GM12878 (cell line): ENCODE measurements around the gene BRME1. TPM values are rescaled to one million over a fixed set of nuclear protein-coding genes. Genes with fewer than 3 reads are reported as not detected.
A peak's percentile ranks its signal among the peaks of the same experiment; 100 is the strongest.

ENCODE experiments used
- BACH1 ChIP-seq: fragments of 450-650 bp; IDR thresholded peaks from 2 replicates; pipeline ENCODE4 v1.6.1; 2017; ENCODE audit warnings: mild to moderate bottlenecking, borderline replicate concordance
- BCL3 ChIP-seq: IDR thresholded peaks from 2 replicates; pipeline ENCODE4 v1.6.1; 2011; ENCODE audit warnings: borderline replicate concordance, low read depth, mild to moderate bottlenecking, moderate library complexity, low read length; ENCODE audit not compliant: insufficient read depth, poor library complexity, severe bottlenecking
- BRCA1 ChIP-seq: IDR thresholded peaks from 2 replicates; pipeline ENCODE4 v1.6.1; 2011; ENCODE audit warnings: low read depth, low read length, improper control_type of control experiment
- CBX3 ChIP-seq: fragments of 200-600 bp; sonication (generic); IDR thresholded peaks from 2 replicates; pipeline ENCODE4 v1.6.1; 2016; ENCODE audit warnings: low read depth, borderline replicate concordance
- ETV6 ChIP-seq, 2 experiments: fragments of 450-650 bp in 1 of 2; IDR thresholded peaks in 1 of 2; conservative IDR thresholded peaks in 1 of 2; 2 replicates each; pipeline ENCODE4 v1.6.1; 2014; ENCODE audit warnings: antibody characterized with exemption in 1 of 2, borderline replicate concordance in 1 of 2, low read depth in 1 of 2, mild to moderate bottlenecking in 1 of 2, moderate library complexity in 1 of 2
- EZH2 ChIP-seq: IDR thresholded peaks from 2 replicates; pipeline ENCODE4 v1.6.1; 2012; ENCODE audit warnings: low read depth, mild to moderate bottlenecking, control low read depth, inconsistent platforms, low read length, borderline replicate concordance; ENCODE audit not compliant: control insufficient read depth
- LARP7 ChIP-seq: fragments of 450-650 bp; IDR thresholded peaks from 2 replicates; pipeline ENCODE4 v1.6.1; 2017; ENCODE audit warnings: mild to moderate bottlenecking
- MLLT1 ChIP-seq: fragments of 450-650 bp; IDR thresholded peaks from 2 replicates; pipeline ENCODE4 v1.6.1; 2016; ENCODE audit warnings: mild to moderate bottlenecking
- MTA2 ChIP-seq: fragments of 450-650 bp; IDR thresholded peaks from 2 replicates; pipeline ENCODE4 v1.6.1; 2016; ENCODE audit warnings: low read depth, mild to moderate bottlenecking, moderate library complexity
- POLR2AphosphoS2 ChIP-seq: IDR thresholded peaks from 2 replicates; pipeline ENCODE4 v1.6.1; 2011; ENCODE audit warnings: low read depth, mild to moderate bottlenecking, low read length, improper control_type of control experiment, moderate library complexity
- RAD21 ChIP-seq: IDR thresholded peaks from 2 replicates; pipeline ENCODE4 v1.6.1; 2011; ENCODE audit warnings: mild to moderate bottlenecking, low read depth, low read length, moderate library complexity; ENCODE audit not compliant: insufficient read depth
- RFX5 ChIP-seq: IDR thresholded peaks from 2 replicates; pipeline ENCODE4 v1.6.1; 2011; ENCODE audit warnings: low read depth, low read length, improper control_type of control experiment
- SP1 ChIP-seq: IDR thresholded peaks from one replicate; pipeline ENCODE4 v1.6.1; 2011; ENCODE audit warnings: low read depth, low read length
- SREBF2 ChIP-seq: IDR thresholded peaks from 2 replicates; pipeline ENCODE4 v1.6.1; 2012; ENCODE audit warnings: mild to moderate bottlenecking, low read length
- TCF3 ChIP-seq: IDR thresholded peaks from 2 replicates; pipeline ENCODE4 v1.6.1; 2012; ENCODE audit warnings: low read depth, mild to moderate bottlenecking, low read length, borderline replicate concordance; ENCODE audit not compliant: insufficient read depth
- ZNF217 ChIP-seq: fragments of 450-650 bp; IDR thresholded peaks from 2 replicates; pipeline ENCODE4 v1.6.1; 2017; ENCODE audit warnings: antibody characterized with exemption, mild to moderate bottlenecking
- ZNF24 ChIP-seq: fragments of 450-650 bp; IDR thresholded peaks from 2 replicates; pipeline ENCODE4 v1.6.1; 2017; ENCODE audit warnings: antibody characterized with exemption, mild to moderate bottlenecking
- polyA plus RNA-seq, 11 experiments: library from polyadenylated mRNA; depleted of rRNA in 4 of 11; unstranded in 6 of 11; stranded (reverse) in 5 of 11; fragments of >200 nt; fragmentation: Nextera tagmentation in 4 of 11; fragmentation: Illumina TruSeq in 1 of 11; extraction: Ambion mirVana in 4 of 11; extraction: Trizol in 1 of 11; gene quantifications; 1 replicate in 1 of 11; 2 replicates in 10 of 11; pipeline versions ENCODE4 v1.2.1 to v1.2.3, GENCODE V29; 2011 to 2016; ENCODE audit warnings: inconsistent platforms in 2 of 11, missing spikeins in 2 of 11, low read depth in 1 of 11
- total RNA-seq, 4 experiments: library from RNA; depleted of rRNA in 3 of 4; stranded (reverse); fragments of >200 nt in 3 of 4; fragmentation: Illumina TruSeq in 1 of 4; extraction: Trizol in 1 of 4; gene quantifications; 2 replicates each; pipeline versions ENCODE4 v1.2.1 to v1.2.3, GENCODE V29; 2013 to 2021
- TF ChIP-seq, protein P1 (sequence below): fragments of 450-650 bp; IDR thresholded peaks from 2 replicates; pipeline ENCODE4 v1.6.1; 2014; ENCODE audit warnings: mild to moderate bottlenecking
- TF ChIP-seq, protein P2 (sequence below): fragments of 450-650 bp; IDR thresholded peaks from 2 replicates; pipeline ENCODE4 v1.6.1; 2017; ENCODE audit warnings: low read depth, mild to moderate bottlenecking, moderate library complexity
- TF ChIP-seq, protein P3 (sequence below): fragments of 450-650 bp; formaldehyde crosslinking; IDR thresholded peaks from 2 replicates; pipeline ENCODE4 v1.4.0; 2022; ENCODE audit warnings: mild to moderate bottlenecking, moderate library complexity

The BRME1 gene
- total and polyA plus RNA-seq, 10 of the 15 experiments (the other 5 are each of a cell fraction or from before 2014, with no cell fraction given), result 0.07 to 2.2 (median 1.1) TPM; not detected in 1

DNA sequence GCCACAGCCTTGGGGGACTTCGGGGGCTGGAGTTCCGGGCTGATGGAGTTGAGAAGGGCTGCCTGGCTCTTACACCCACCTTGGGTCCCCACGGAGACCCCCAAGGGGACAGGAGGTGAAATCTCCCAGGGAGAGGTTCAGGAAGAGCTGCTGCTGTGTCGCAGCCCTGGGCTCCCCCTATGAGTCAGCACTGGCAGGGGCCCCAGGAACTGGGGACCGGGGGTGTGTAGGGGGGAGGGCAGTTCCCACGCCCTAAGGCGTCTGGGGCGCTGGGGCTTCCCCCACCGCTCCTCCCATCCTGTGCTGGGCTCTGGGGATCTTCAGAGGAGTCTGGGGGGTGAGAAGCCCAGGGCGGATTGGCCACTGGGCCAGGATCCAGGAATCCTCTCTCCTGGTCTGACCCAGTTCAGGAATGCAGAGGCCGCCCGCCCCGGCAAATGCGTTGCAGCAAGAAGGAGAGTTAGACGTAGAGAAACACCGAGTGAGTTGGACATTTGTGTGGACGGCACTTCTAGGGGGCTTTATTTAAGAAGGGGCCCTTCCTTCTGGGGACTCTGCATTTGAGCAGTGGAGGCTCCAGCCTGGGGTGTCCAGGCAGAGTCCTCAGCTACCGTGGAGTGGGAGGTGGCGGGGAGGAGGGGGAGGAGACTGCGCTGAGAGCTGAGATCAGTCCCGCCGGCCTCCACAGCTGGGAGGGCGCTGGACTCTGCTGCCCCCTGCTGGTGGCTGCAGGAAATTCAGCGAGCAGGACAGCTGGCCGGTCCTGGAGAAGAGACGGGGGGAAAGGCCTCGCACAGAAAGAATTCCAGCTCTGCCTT is 44.0 kb downstream of the BRME1 start (continued):
- peak; percentile 100 for TF ChIP-seq BCL3
- TF ChIP-seq RFX5, result no peak; the same call in 1 of the 2 replicates
- no peak; the same call in none of the 2 replicates for TF ChIP-seq LARP7
- TF ChIP-seq, protein P1, sequence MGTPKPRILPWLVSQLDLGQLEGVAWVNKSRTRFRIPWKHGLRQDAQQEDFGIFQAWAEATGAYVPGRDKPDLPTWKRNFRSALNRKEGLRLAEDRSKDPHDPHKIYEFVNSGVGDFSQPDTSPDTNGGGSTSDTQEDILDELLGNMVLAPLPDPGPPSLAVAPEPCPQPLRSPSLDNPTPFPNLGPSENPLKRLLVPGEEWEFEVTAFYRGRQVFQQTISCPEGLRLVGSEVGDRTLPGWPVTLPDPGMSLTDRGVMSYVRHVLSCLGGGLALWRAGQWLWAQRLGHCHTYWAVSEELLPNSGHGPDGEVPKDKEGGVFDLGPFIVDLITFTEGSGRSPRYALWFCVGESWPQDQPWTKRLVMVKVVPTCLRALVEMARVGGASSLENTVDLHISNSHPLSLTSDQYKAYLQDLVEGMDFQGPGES, result no peak
- TF ChIP-seq MLLT1, result no peak
- no peak for TF ChIP-seq SREBF2
- TF ChIP-seq ZNF217, result no peak
- TF ChIP-seq ETV6 (conservative IDR thresholded peaks at IDR 0.05 in 1 of 2, IDR thresholded peaks at IDR 0.05 in 1 of 2; ENCODE audit: borderline replicate concordance in 1 of 2, low read depth in 1 of 2), result peak in 1 of 2 experiments; percentile 68; a peak in 1 of 4 replicates
- peak; percentile 96 for TF ChIP-seq RAD21
- 0 out of 2 replicates have a peak, but pooled peaks have one; percentile 61 for TF ChIP-seq POLR2AphosphoS2
- TF ChIP-seq BACH1, result peak; percentile 90
- no peak for TF ChIP-seq BRCA1
- TF ChIP-seq, protein P2, sequence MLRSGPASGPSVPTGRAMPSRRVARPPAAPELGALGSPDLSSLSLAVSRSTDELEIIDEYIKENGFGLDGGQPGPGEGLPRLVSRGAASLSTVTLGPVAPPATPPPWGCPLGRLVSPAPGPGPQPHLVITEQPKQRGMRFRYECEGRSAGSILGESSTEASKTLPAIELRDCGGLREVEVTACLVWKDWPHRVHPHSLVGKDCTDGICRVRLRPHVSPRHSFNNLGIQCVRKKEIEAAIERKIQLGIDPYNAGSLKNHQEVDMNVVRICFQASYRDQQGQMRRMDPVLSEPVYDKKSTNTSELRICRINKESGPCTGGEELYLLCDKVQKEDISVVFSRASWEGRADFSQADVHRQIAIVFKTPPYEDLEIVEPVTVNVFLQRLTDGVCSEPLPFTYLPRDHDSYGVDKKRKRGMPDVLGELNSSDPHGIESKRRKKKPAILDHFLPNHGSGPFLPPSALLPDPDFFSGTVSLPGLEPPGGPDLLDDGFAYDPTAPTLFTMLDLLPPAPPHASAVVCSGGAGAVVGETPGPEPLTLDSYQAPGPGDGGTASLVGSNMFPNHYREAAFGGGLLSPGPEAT, result peak; percentile 93
- no peak for TF ChIP-seq EZH2
- peak; percentile 89 for TF ChIP-seq TCF3
- peak; percentile 81 for TF ChIP-seq SP1
- no peak for TF ChIP-seq ZNF24
- no peak for TF ChIP-seq CBX3
- TF ChIP-seq MTA2, result peak; percentile 82
- TF ChIP-seq, protein P3, sequence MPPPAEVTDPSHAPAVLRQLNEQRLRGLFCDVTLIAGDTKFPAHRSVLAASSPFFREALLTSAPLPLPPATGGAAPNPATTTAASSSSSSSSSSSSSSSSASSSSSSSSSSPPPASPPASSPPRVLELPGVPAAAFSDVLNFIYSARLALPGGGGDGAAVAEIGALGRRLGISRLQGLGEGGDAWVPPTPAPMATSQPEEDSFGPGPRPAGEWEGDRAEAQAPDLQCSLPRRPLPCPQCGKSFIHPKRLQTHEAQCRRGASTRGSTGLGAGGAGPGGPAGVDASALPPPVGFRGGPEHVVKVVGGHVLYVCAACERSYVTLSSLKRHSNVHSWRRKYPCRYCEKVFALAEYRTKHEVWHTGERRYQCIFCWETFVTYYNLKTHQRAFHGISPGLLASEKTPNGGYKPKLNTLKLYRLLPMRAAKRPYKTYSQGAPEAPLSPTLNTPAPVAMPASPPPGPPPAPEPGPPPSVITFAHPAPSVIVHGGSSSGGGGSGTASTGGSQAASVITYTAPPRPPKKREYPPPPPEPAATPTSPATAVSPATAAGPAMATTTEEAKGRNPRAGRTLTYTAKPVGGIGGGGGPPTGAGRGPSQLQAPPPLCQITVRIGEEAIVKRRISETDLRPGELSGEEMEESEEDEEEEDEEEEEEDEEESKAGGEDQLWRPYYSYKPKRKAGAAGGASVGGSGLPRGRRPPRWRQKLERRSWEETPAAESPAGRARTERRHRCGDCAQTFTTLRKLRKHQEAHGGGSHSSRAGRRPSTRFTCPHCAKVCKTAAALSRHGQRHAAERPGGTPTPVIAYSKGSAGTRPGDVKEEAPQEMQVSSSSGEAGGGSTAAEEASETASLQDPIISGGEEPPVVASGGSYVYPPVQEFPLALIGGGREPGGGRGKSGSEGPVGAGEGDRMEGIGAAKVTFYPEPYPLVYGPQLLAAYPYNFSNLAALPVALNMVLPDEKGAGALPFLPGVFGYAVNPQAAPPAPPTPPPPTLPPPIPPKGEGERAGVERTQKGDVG (CRISPR knock-in tag), result no peak
